Measurements from ENCODE around the gene SLC26A9. TPM values are rescaled to one million over a fixed set of nuclear protein-coding genes. Genes with fewer than 3 reads are reported as not detected.

The SLC26A9 gene
- total RNA-seq, 4 donors from 2014 or later: 1.6 to 4.8 (median 3.3) TPM

GRCh38 chr1:205930799-205931281 is 12.4 kb downstream of the SLC26A9 start:
- no peaks in the 10 kb centered on the region for H3K27me3 ChIP-seq
- intact Hi-C loops (cut with DNase I): no loop called here
- DNase-seq: no peak
- no peak for TF ChIP-seq POLR2A (IDR thresholded peaks at IDR 0.05)
- no peak for TF ChIP-seq CTCF (IDR thresholded peaks at IDR 0.05)
- peaks cover 33 to 36% of the 10 kb centered on the region in 2 donors for H3K4me1 ChIP-seq
- no peak overlapping the region for H3K4me3 ChIP-seq (replicated peaks in 1 of 3)
- WGBS, 2 donors: 68 to 80% methylated on average over 4 of the region's 4 CpGs
- no peaks in the 10 kb centered on the region for H3K36me3 ChIP-seq
- H3K27ac ChIP-seq: no peak overlapping the region
- H3K9me3 ChIP-seq: no peaks in the 10 kb centered on the region

GRCh38 chr1:205930195-205930577 is 13.1 kb downstream of the SLC26A9 start:
- no peak overlapping the region for H3K27ac ChIP-seq
- peaks cover 27 to 30% of the 10 kb centered on the region in 2 donors for H3K4me1 ChIP-seq
- 97 to 98% methylated on average over 1 of the region's 1 CpG for WGBS, 2 donors

GRCh38 chr1:205929496-205930194 is 13.6 kb downstream of the SLC26A9 start:
- Histone ChIP-seq H3K27me3 (no peaks in the 10 kb centered on the region), H3K27ac (no peak overlapping the region), H3K4me1 (peaks cover 21 to 24% of the 10 kb centered on the region in 2 donors), H3K4me3 (replicated peaks in 1 of 3) (no peak overlapping the region), H3K9me3 (no peaks in the 10 kb centered on the region), H3K36me3 (no peaks in the 10 kb centered on the region)
- 97 to 98% methylated on average over 19 of the region's 19 CpGs for WGBS, 2 donors
- intact Hi-C loops (cut with DNase I): no loop called here
- DNase-seq: no peak
- TF ChIP-seq POLR2A (IDR thresholded peaks at IDR 0.05): no peak
- TF ChIP-seq CTCF (IDR thresholded peaks at IDR 0.05): no peak

More at GRCh38 chr1:205930195-205930577, 13.1 kb downstream of the SLC26A9 start:
- no peak for DNase-seq
- H3K27me3 ChIP-seq: no peaks in the 10 kb centered on the region
- H3K9me3 ChIP-seq: no peaks in the 10 kb centered on the region
- H3K36me3 ChIP-seq: no peaks in the 10 kb centered on the region
- TF ChIP-seq CTCF (IDR thresholded peaks at IDR 0.05): no peak
- no peak for TF ChIP-seq POLR2A (IDR thresholded peaks at IDR 0.05)
- H3K4me3 ChIP-seq (replicated peaks in 1 of 3): no peak overlapping the region
- intact Hi-C loops (cut with DNase I): no loop called here

- WGBS, 2 donors: 91 to 95% methylated on average over 5 of the region's 5 CpGs
- Histone ChIP-seq H3K27ac (no peak overlapping the region), H3K9me3 (no peaks in the 10 kb centered on the region), H3K27me3 (no peaks in the 10 kb centered on the region), H3K4me3 (replicated peaks in 1 of 3) (no peak overlapping the region), H3K4me1 (peaks cover 8 to 11% of the 10 kb centered on the region in 2 donors), H3K36me3 (no peaks in the 10 kb centered on the region)
- no peak for DNase-seq
- TF ChIP-seq CTCF (IDR thresholded peaks at IDR 0.05): no peak
- TF ChIP-seq POLR2A (IDR thresholded peaks at IDR 0.05): no peak
- intact Hi-C loops (cut with DNase I): no loop called here
Measured at GRCh38 chr1:205928317-205928716, 14.9 kb downstream of the SLC26A9 start.

- Histone ChIP-seq H3K27me3 (no peaks in the 10 kb centered on the region), H3K4me1 (peaks cover 3 to 5% of the 10 kb centered on the region in 2 donors), H3K36me3 (no peaks in the 10 kb centered on the region), H3K4me3 (replicated peaks in 1 of 3) (no peak overlapping the region), H3K9me3 (no peaks in the 10 kb centered on the region), H3K27ac (no peak overlapping the region)
- no peak for TF ChIP-seq CTCF (IDR thresholded peaks at IDR 0.05)
- TF ChIP-seq POLR2A (IDR thresholded peaks at IDR 0.05): no peak
- 93 to 94% methylated on average over 3 to 10 of the region's 12 CpGs for WGBS, 2 donors
- intact Hi-C loops (cut with DNase I): no loop called here
- DNase-seq: no peak
Measured at GRCh38 chr1:205927676-205928075, 15.6 kb downstream of the SLC26A9 start.
